Transverse colon (tissue), 3 donors: ENCODE data around the gene NHS.

ENCODE experiments used
- POLR2A ChIP-seq: fragments of 450-650 bp; IDR thresholded peaks from one replicate; pipeline ENCODE4 v1.6.1; 2016; ENCODE audit warnings: antibody characterized with exemption, mild to moderate bottlenecking, moderate library complexity
- TF ChIP-seq, protein P1 (sequence below), 5 experiments: fragments of 200-600 bp in 3 of 5; fragments of 450-650 bp in 2 of 5; sonication (generic) in 3 of 5; IDR thresholded peaks; 1 replicate in 2 of 5; 2 replicates in 3 of 5; pipeline ENCODE4 v1.5.1; 2016 to 2017; ENCODE audit warnings: antibody characterized with exemption in 5 of 5, inconsistent platforms in 3 of 5, mild to moderate bottlenecking in 2 of 5, moderate library complexity in 1 of 5

DNA sequence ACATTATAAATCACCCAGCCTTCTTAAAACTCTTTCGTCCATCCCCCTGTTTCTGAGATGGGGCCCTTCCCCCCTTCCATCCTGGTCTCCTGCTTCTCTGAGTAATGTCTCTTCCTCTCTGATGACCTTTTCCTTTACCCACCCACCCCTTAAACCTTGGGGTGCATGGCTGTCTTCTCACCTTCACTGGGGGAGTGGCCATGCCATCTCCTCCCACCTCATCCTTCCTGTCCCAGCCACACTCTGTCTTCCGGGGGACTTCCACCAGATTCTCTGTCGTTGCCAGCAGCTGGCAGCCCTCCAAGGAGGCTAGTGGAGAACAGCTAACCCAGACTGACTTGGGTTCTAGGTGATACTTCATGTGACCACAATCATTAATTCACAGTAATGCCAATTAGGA lies 279.1 kb downstream of the NHS start:
- TF ChIP-seq, protein P1, sequence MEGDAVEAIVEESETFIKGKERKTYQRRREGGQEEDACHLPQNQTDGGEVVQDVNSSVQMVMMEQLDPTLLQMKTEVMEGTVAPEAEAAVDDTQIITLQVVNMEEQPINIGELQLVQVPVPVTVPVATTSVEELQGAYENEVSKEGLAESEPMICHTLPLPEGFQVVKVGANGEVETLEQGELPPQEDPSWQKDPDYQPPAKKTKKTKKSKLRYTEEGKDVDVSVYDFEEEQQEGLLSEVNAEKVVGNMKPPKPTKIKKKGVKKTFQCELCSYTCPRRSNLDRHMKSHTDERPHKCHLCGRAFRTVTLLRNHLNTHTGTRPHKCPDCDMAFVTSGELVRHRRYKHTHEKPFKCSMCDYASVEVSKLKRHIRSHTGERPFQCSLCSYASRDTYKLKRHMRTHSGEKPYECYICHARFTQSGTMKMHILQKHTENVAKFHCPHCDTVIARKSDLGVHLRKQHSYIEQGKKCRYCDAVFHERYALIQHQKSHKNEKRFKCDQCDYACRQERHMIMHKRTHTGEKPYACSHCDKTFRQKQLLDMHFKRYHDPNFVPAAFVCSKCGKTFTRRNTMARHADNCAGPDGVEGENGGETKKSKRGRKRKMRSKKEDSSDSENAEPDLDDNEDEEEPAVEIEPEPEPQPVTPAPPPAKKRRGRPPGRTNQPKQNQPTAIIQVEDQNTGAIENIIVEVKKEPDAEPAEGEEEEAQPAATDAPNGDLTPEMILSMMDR (IDR thresholded peaks at IDR 0.05), result no peak
- no peak for TF ChIP-seq POLR2A
